Stimulated activated CD4-positive, alpha-beta T cell treated with anti-CD3 and anti-CD28 coated beads, Interleukin-15, amount 100 ng/mL, for 48 hours (primary cell): ENCODE results near the gene IGFL2.
"Not testable (repeated sequence)": the region's sequence is repeated elsewhere in the genome, so short reads cannot be mapped to it uniquely, and the experiment has no call there.

ENCODE experiments used
- DNase-seq, 2 donors: peaks; one replicate each; pipeline ENCODE4 v3.0.0-alpha.2; 2020; ENCODE audit warnings: low read depth in 2 of 2

The IGFL2 gene

GRCh38 chr19:46142294-46142693 is 5.7 kb upstream of the IGFL2 start:
- no peak for DNase-seq

- DNase-seq = no peak
Observed at GRCh38 chr19:46144756-46145155, 3.3 kb upstream of the IGFL2 start.

DNA sequence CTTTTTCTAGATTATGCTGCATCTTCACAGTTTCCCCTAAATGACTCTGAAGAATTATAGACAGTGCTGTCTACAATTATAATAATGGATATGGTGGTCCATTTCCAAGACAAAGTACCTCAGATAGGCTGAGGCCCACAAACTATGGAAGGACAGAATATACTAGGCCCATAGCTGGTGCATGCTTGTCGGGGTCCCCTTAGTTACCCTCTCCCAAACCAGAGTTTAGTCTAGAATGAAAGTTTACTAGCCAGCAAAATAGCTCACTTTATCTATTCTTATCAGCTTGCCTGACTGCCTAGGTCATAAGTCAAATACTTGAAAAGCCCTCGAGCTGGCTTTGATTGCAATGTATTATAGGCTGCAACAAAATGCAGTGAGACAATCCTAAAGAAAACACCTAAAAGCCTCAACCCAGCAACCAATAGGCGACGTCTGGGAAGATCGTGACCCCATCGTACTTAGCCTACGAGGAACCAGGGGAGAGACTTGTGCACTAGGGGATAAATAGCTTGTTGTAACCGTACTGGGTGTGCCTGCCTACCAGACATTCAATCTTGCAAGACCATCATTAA is 785 bp upstream of the IGFL2 start:
- no peak for DNase-seq

DNA sequence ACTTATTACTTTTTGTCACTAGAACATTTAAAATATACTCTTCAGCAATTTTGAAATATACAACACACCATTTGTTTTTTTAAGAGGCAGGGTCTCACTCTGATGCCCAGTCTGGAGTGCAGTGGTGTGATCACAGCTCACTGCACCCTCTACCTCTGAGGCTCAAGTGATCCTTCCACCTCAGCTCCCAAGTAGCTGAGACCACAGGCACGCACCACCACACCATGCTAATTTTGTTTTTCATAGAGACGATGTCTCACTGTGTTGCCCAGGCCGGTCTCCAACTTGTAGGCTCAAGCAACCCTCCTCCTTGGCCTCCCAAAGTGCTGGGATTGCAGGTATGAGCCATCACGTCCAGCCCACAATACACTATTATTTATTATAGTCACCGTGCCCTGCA is 2.6 kb downstream of the IGFL2 start:
- no peak for DNase-seq

DNA sequence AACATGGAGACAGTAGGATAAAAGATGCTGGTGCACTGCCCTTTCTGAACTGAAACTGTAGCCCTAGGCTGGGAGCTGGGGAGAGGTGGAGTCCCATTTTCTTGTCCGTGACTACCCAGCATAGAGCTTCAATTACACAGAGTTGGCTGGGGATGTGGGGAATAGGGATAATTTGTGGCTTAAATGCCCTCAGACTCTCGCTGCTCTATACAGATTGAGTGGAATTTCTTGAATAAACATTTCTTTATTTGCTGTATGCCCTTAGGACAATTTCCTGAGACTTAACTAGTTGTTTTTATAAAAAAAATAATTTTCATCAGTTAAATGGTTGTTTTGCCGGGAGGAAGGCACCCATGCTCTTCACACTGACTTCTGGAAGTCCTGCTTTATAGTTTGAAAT is 7.2 kb downstream of the IGFL2 start:
- no peak for DNase-seq

DNA sequence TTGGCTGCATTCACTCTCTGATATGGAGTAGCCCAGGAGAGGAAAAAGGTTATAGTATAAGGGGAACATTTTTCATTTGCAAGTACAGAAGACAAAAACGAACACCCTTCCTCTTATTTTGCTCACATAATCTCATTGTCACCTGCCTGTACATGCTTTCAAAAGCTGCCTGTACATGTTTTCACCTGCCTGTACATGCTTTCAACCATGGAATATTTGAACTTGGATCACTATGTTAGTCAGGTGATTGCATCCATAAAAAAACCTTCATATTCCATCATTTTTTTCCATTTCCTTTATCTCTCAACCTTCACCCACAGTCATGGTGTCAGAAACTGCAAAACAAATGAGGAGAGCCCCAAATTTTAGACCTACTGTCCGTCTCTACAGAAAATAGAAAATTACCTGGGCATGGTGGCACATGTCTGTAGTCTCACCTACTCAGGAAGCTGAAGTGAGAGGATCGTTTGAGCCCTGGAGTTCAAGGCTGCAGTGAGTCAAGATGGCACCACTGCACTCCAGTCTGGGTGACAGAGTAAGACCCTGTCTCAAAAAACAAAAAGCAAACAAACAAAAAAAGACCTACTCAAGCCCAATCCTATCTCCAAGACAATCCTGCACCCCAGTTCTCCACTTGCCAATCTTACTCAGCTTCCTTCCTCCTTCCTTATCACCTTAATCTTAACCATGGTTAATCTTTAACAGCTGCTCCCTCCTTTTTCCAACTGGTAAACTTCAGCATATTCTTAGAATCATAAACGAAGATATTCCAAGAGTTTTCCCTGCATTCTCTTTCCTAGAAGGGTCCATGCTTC is 11.6 kb downstream of the IGFL2 start:
- DNase-seq = no peak

- no peak for DNase-seq
Observed at GRCh38 chr19:46160233-46160775, 12.3 kb downstream of the IGFL2 start.

DNA sequence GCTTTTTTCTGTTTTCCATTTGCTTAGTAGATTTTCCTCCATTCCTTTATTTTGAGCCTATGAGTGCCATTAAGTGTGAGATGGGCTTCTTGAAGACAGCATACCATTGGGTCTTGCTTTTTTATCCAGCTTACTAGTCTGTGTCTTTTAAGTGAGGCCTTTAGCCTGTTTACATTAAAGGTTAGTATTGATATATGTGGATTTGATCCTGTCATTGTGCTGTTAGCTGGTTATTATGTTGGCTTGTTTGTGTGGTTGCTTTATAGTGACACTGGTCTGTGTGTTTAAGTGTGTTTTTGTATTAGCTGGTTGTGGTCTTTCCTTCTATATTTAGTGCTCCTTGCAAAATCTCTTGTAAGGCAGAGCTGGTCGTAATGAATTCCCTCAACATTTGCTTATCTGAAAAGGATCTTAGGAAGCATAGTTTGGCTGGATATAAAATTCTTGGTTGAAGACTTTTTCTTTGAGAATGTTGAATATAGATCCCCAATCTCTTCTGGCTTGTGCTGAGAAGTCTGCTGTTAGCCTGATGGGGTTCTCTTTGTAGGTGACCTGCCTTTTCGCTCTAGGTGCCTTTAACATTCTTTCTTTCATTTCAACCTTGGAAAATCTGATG is 13.7 kb downstream of the IGFL2 start:
- not testable (repeated sequence) for DNase-seq

- no peak for DNase-seq
Observed at GRCh38 chr19:46162731-46163130, 14.7 kb downstream of the IGFL2 start.

GRCh38 chr19:46173886-46174480 is 25.9 kb downstream of the IGFL2 start:
- no peak for DNase-seq

DNA sequence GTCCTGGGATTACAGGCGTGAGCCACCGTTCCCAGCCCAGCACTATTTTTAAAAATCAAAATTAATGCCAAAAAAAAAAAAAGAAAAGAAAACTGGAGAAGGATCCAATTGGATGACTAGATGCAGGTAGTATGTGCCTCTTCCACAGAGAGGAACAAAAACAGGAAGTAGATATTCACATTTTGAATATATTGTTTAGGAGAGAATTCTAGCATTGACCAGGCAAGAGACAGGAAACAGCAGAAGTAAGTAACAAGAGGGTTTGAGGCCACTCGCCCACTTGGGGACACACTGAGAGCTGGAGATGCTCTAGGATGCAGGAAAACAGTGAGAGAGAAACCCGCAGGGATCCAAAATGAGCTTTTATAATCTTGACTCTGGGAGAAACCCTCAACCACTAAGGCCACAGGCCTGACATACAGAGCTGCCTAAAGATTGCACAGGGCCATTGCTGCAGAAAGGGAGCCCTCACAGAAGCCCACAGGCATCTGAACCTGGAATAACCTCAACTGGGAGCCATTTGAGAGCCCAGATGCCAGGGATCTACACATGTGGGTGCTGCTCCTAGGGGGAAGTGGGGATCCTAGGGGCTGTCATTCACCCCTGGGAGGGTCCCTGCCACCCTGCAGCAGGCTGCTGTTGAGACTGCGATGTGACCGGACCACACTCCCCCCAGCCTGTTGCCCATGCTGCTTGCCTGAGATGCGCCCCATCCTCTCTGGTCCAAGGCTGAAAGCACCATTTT is 28.2 kb downstream of the IGFL2 start:
- no peak for DNase-seq

DNA sequence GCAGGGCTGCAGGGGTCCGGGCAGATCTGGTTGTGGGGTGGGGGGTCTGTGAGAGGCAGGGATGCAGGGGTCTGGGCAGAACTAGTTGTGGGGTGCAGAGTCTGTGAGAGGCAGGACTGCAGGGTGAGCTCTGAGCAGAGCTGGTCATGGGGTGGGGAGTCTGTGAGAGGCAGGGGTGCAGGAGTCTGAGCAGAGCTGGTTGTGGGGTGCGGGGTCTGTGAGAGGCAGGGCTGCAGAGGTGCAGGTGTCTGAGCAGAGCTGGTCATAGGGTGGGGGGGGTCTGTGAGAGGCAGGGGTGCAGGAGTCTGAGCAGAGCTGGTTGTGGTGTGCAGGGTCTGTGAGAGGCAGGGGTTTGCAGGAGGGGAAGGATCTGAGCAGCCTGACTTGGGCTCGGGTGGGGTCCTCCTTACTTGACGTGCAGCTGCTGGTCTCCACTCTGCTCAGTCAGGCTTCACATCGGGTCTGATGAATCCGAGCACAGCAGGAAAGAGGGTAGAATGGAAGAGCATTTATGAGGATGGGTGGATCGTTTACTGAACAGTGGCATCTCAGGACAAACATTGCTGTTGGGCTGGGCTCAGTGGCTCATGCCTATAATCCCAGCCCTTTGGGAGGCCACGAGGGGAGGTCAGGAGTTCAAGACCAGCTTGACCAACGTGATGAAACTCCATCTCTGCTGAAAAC is 31.2 kb downstream of the IGFL2 start:
- no peak for DNase-seq

- DNase-seq = no peak
Observed at GRCh38 chr19:46180701-46181387, 32.8 kb downstream of the IGFL2 start.

GRCh38 chr19:46181388-46181779 is 33.3 kb downstream of the IGFL2 start:
- peak; percentile 9 to 13 for DNase-seq

DNA sequence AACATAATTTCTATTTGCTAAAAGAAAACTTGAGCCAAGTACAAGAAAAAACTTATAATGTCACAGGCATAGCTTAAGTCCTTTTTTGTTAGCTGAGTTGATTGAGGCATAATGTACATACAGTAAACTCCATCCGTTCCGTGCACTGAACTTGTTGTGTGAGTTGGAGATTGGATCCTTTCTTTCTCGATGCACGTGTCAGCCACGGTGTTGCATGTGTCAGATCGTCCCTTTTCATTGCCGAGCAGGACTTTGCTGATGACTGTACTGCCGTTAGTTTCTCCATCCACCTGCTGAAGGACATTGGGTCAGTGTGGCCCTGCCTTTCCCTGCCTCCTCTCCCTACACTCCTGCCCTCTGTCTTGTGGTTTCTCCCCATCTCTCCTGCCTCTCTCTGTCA is 34.4 kb downstream of the IGFL2 start:
- DNase-seq = no peak

- not testable (repeated sequence) for DNase-seq
Observed at GRCh38 chr19:46184775-46185710, 37.0 kb downstream of the IGFL2 start.

- no peak for DNase-seq
Observed at GRCh38 chr19:46186101-46186716, 38.2 kb downstream of the IGFL2 start.

DNA sequence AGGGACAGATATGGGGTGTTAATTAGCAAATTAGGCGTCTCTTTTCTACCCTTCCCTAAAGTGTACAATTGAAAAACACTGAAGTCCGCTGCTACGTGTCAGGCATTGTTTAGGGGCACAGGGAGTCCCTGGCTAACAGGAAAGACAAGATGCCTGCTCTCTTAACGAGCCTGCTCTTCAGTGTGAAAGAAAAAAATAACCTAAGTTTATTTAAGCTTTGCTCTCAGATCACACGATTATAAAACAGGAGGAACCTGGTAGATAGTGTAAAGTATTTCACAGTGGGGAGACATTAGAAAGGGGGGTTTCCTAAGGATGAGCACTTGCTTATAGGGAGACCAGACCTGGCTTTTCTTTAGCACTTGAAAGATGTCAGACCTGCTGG is 38.7 kb downstream of the IGFL2 start:
- DNase-seq = no peak
